Measurements from ENCODE around the gene ALG12. TPM values are rescaled to one million over a fixed set of nuclear protein-coding genes. Genes with fewer than 3 reads are reported as not detected.

ALG12 gene
- total and polyA plus RNA-seq, 2 of the 4 experiments (the other 2 are of a cell fraction): 7.2 to 10.9 TPM

GRCh38 chr22:49954991-49955580 is 36.8 kb upstream of the ALG12 start:
- POLR2A ChIA-PET (ENCODE audit: unreplicated experiment): no interaction called here
- no peak for TF ChIP-seq CEBPB (IDR thresholded peaks at IDR 0.05; ENCODE audit: low read depth, low read length)
- no peak for TF ChIP-seq FOS (IDR thresholded peaks at IDR 0.05; ENCODE audit: low read depth, low read length)
- no peak for TF ChIP-seq MAZ (IDR thresholded peaks at IDR 0.05; ENCODE audit: borderline replicate concordance, low read depth, low read length)
- TF ChIP-seq BHLHE40 (IDR thresholded peaks at IDR 0.05; ENCODE audit: low read depth, low read length): no peak
- TF ChIP-seq POLR2A (IDR thresholded peaks at IDR 0.05; ENCODE audit: low read depth, low read length): no peak
- no peak for TF ChIP-seq SMC3 (IDR thresholded peaks at IDR 0.05; ENCODE audit: low read depth, low read length)
- TF ChIP-seq RCOR1 (IDR thresholded peaks at IDR 0.05; ENCODE audit: insufficient replicate concordance, low read length): no peak
- no peak for TF ChIP-seq NFE2L2 (IDR thresholded peaks at IDR 0.05; ENCODE audit: low read depth, low read length)
- no peak for TF ChIP-seq ELK1 (IDR thresholded peaks at IDR 0.05; ENCODE audit: borderline replicate concordance, low read depth, low read length)
- TF ChIP-seq RAD21 (IDR thresholded peaks at IDR 0.05; ENCODE audit: low read length): no peak
- no peak for TF ChIP-seq RFX5 (IDR thresholded peaks at IDR 0.05; ENCODE audit: low read depth, low read length)
- no peak for TF ChIP-seq MXI1 (IDR thresholded peaks at IDR 0.05; ENCODE audit: borderline replicate concordance, low read depth, low read length)
- TF ChIP-seq CHD1 (IDR thresholded peaks at IDR 0.05; ENCODE audit: low read depth, low read length): no peak
- no peak for TF ChIP-seq MAFK (IDR thresholded peaks at IDR 0.05; ENCODE audit: low read depth, low read length)
- Histone ChIP-seq H3K18ac (ENCODE audit: low read depth, low read length) (no peak overlapping the region), H3K36me3 (ENCODE audit: control insufficient read depth, insufficient read depth, low read length) (no peaks in the 10 kb centered on the region), H3K9ac (ENCODE audit: low read depth, low read length) (no peak overlapping the region), H3K9me3 (ENCODE audit: control insufficient read depth, insufficient read depth, low read length) (no peaks in the 10 kb centered on the region), H4K8ac (ENCODE audit: low read depth in 2 of 2, low read length in 2 of 2) (peak overlapping the region in 1 of 2 experiments; percentile 55; a peak in 1 of 4 replicates), H3K14ac (replicated peaks; ENCODE audit: low read depth, low read length) (no peak overlapping the region), H2BK5ac (ENCODE audit: low read depth, low read length, poor library complexity, severe bottlenecking) (no peak overlapping the region), H4K91ac (ENCODE audit: insufficient read depth, low read depth, low read length) (0 out of 2 replicates have a peak overlapping the region, but pooled peaks have one; percentile 54), H2AK5ac (ENCODE audit: low read depth, low read length) (peak overlapping the region; percentile 48; the same call in 1 of the 2 replicates), H3K4me3 (ENCODE audit: insufficient read depth, low read depth, low read length) (no peak overlapping the region), H3K23ac (ENCODE audit: low read depth, low read length) (no peak overlapping the region), H2BK15ac (ENCODE audit: low read depth, low read length) (peak overlapping the region; percentile 45; the same call in 2 of the 3 replicates), H3K27ac (ENCODE audit: insufficient read depth, low read length) (no peak overlapping the region), H3K4me1 (ENCODE audit: control insufficient read depth, insufficient read depth, low read length) (peaks cover 44% of the 10 kb centered on the region), H3K27me3 (ENCODE audit: control insufficient read depth, insufficient read depth, low read length) (no peaks in the 10 kb centered on the region), H2BK20ac (ENCODE audit: low read depth, low read length) (peak overlapping the region; percentile 37; the same call in 1 of the 2 replicates), H2BK120ac (ENCODE audit: low read depth, low read length) (peak overlapping the region; percentile 94), H3K9me1 (ENCODE audit: insufficient read depth, low read length) (peaks cover 27% of the 10 kb centered on the region), H3K79me1 (ENCODE audit: low read depth in 1 of 2, low read length in 2 of 2) (peaks cover 4 to 11% of the 10 kb centered on the region in 2 experiments; a peak in 2 of 4 replicates), H4K5ac (ENCODE audit: low read depth, low read length) (no peak overlapping the region), H3K56ac (ENCODE audit: extremely low read depth, insufficient read depth, low read length) (no peak overlapping the region), H2AK9ac (replicated peaks; ENCODE audit: low read depth, low read length, poor library complexity) (peak overlapping the region; percentile 85), H3K4me2 (ENCODE audit: low read depth, low read length) (no peak overlapping the region), H3K4ac (ENCODE audit: low read depth, low read length) (peak overlapping the region; percentile 68; the same call in 1 of the 2 replicates), H4K20me1 (ENCODE audit: insufficient read depth, low read length) (no peaks in the 10 kb centered on the region), H2AFZ (replicated peaks; ENCODE audit: low read length, poor library complexity) (peak overlapping the region; percentile 78)
- CTCF ChIA-PET: no interaction called here
- ATAC-seq (ENCODE audit: low read depth): no peak
- dilution Hi-C loops (cut with HindIII; ENCODE audit: low sequenced_read_pairs, unreplicated experiment): no loop called here
- WGBS, 2 experiments (ENCODE audit: extremely low coverage in 2 of 2, insufficient read length in 1 of 2): 75% methylated on average over 9 of the region's 15 CpGs; no CpG with 5 or more reads in 1 of the 2 experiments
- no peak for DNase-seq
- no TSS peak for BruUV-seq (replicated peaks)
- intact Hi-C loops (cut with micrococcal nuclease): no loop called here
- in situ Hi-C loops (cut with MboI; ENCODE audit: low sequenced_read_pairs): no loop called here

Data from IMR-90 (cell line).